ENCODE results near the gene GABPB1. TPM values are rescaled to one million over a fixed set of nuclear protein-coding genes. Genes with fewer than 3 reads are reported as not detected.

Gene GABPB1
- total and polyA plus RNA-seq, 7 donors, result 5.4 to 17.5 (median 11.4) TPM

DNA sequence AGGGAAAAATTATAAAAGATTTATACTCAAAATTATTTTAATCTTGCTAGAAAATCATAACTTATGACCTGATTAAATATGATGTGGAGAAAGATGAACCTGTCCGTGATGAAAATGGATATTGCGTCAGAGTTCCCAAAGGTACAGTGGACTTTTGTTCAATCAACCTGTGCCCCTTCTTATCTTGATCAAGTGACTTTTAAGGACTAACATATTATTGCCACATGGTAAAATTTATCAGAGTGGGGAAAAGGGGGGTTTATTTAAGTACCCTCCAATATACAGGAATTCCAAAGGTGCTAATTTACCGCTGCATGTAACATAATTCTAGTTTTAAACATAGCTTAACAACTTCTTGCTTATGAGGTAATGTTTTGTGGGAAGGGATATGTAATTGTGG lies 129.1 kb downstream of the GABPB1 start:
- intact Hi-C loops (cut with DNase I), result no loop called here
- Histone ChIP-seq H3K9me3 (no peaks in the 10 kb centered on the region), H3K27me3 (no peaks in the 10 kb centered on the region), H3K27ac (no peak overlapping the region), H3K36me3 (no peaks in the 10 kb centered on the region), H3K4me3 (no peak overlapping the region), H3K4me1 (no peaks in the 10 kb centered on the region)
- TF ChIP-seq, protein P1, sequence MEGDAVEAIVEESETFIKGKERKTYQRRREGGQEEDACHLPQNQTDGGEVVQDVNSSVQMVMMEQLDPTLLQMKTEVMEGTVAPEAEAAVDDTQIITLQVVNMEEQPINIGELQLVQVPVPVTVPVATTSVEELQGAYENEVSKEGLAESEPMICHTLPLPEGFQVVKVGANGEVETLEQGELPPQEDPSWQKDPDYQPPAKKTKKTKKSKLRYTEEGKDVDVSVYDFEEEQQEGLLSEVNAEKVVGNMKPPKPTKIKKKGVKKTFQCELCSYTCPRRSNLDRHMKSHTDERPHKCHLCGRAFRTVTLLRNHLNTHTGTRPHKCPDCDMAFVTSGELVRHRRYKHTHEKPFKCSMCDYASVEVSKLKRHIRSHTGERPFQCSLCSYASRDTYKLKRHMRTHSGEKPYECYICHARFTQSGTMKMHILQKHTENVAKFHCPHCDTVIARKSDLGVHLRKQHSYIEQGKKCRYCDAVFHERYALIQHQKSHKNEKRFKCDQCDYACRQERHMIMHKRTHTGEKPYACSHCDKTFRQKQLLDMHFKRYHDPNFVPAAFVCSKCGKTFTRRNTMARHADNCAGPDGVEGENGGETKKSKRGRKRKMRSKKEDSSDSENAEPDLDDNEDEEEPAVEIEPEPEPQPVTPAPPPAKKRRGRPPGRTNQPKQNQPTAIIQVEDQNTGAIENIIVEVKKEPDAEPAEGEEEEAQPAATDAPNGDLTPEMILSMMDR (IDR thresholded peaks at IDR 0.05), result no peak
- TF ChIP-seq EP300 (IDR thresholded peaks at IDR 0.05) (no peak), POLR2A (IDR thresholded peaks at IDR 0.05) (no peak), POLR2AphosphoS5 (IDR thresholded peaks at IDR 0.05) (no peak)
- DNase-seq, result no peak
- WGBS, 2 donors, result 94 to 98% methylated on average over 3 of the region's 3 CpGs

Small RNA genes lying within 50 kb of the gene (small RNA-seq; reads per million reads assigned to genes)
- gene RNU6-94P, result 0 reads per million in 3 donors

Other genes starting within 250 kb of the GABPB1 start
- 10 to 100 TPM in 1 of 4 donors, 1 to 10 TPM in 3; 4.9 to 11.1 (median 7.4) TPM for gene ATP8B4, start 236.0 kb downstream of the GABPB1 start, total RNA-seq
- 1 to 10 TPM; 1.2 to 1.8 (median 1.7) TPM for gene ATP8B4, start 236.0 kb downstream of the GABPB1 start, polyA plus RNA-seq
- under 1 TPM in 2 of 4 donors, not detected in 2; 0.33 to 0.36 TPM for gene SLC27A2, start 173.0 kb downstream of the GABPB1 start, total RNA-seq
- 10 to 100 TPM in 1 of 3 donors, 1 to 10 TPM in 2; 4.6 to 16.6 (median 5.4) TPM for gene SLC27A2, start 173.0 kb downstream of the GABPB1 start, polyA plus RNA-seq
- gene HDC, start 89.5 kb downstream of the GABPB1 start, total RNA-seq, result 1 to 10 TPM in 3 of 4 donors, under 1 TPM in 1; 0.16 to 1.4 (median 1.2) TPM
- gene HDC, start 89.5 kb downstream of the GABPB1 start, polyA plus RNA-seq, result 1 to 10 TPM in 1 of 3 donors, under 1 TPM in 1, not detected in 1; 0.26 to 2.4 TPM
- gene USP8, start 69.2 kb upstream of the GABPB1 start, total RNA-seq, result 10 to 100 TPM; 49.4 to 59.2 (median 50.1) TPM
- 10 to 100 TPM; 22.2 to 53.4 (median 30.3) TPM for gene USP8, start 69.2 kb upstream of the GABPB1 start, polyA plus RNA-seq
- not detected for gene USP50, start 191.5 kb upstream of the GABPB1 start, total RNA-seq
- not detected for gene USP50, start 191.5 kb upstream of the GABPB1 start, polyA plus RNA-seq